T-helper 2 cell treated with Interferon-gamma antibody and Interleukin-4, amounts not matched to agents 100 ng/mL and 5 ng/mL, for 36 hours (primary cell): ENCODE results near the gene SEMA3A. TPM values are rescaled to one million over a fixed set of nuclear protein-coding genes. Genes with fewer than 3 reads are reported as not detected.
"Not testable (repeated sequence)": the region's sequence is repeated elsewhere in the genome, so short reads cannot be mapped to it uniquely, and the experiment has no call there.

ENCODE experiments used
- intact Hi-C: fragments of 100-400 bp; cut with micrococcal nuclease; formaldehyde crosslinking; loops from one replicate; pipeline ENCODE4 v1.15.1; 2023
- total RNA-seq: library from RNA; stranded (reverse); gene quantifications from 2 replicates; pipeline ENCODE4 v1.2.3, GENCODE V29; 2022

Gene SEMA3A
- total RNA-seq, 1 donor from 2014 or later, result 0.59 TPM

GRCh38 chr7:84069999-84070500, 124.5 kb downstream of the SEMA3A start:
- intact Hi-C loops, result loop anchor here (5.0 kb wide), 1 partner anchor 112 kb away; no protein-coding TSS in a partner anchor

GRCh38 chr7:84069033-84069432, 125.6 kb downstream of the SEMA3A start:
- intact Hi-C loops, result no loop called here

- intact Hi-C loops, result not testable (repeated sequence)
These were observed 132.1 kb downstream of the SEMA3A start for GRCh38 chr7:84062489-84062901.

- intact Hi-C loops, result no loop called here
These were observed 133.8 kb downstream of the SEMA3A start for GRCh38 chr7:84060760-84061261.

GRCh38 chr7:84060000-84060399, 134.6 kb downstream of the SEMA3A start:
- intact Hi-C loops, result no loop called here

- intact Hi-C loops, result no loop called here
These were observed 136.1 kb downstream of the SEMA3A start for GRCh38 chr7:84058311-84059076.

GRCh38 chr7:84057576-84057975, 137.0 kb downstream of the SEMA3A start:
- intact Hi-C loops, result no loop called here

GRCh38 chr7:84055904-84056605, 138.5 kb downstream of the SEMA3A start:
- intact Hi-C loops, result no loop called here

GRCh38 chr7:84055199-84055598, 139.4 kb downstream of the SEMA3A start:
- intact Hi-C loops, result not testable (repeated sequence)

GRCh38 chr7:84049071-84049836, 145.3 kb downstream of the SEMA3A start:
- intact Hi-C loops, result no loop called here

- intact Hi-C loops, result no loop called here
These were observed 147.5 kb downstream of the SEMA3A start for GRCh38 chr7:84047085-84047484.

GRCh38 chr7:84044834-84045233, 149.8 kb downstream of the SEMA3A start:
- intact Hi-C loops, result no loop called here

- intact Hi-C loops, result no loop called here
These were observed 150.9 kb downstream of the SEMA3A start for GRCh38 chr7:84043661-84044191.

- intact Hi-C loops, result no loop called here
These were observed 152.5 kb downstream of the SEMA3A start for GRCh38 chr7:84042110-84042539.

- intact Hi-C loops, result no loop called here
These were observed 152.9 kb downstream of the SEMA3A start for GRCh38 chr7:84041649-84042048.

GRCh38 chr7:84040355-84040754, 154.2 kb downstream of the SEMA3A start:
- intact Hi-C loops, result no loop called here

GRCh38 chr7:84039432-84039831, 155.2 kb downstream of the SEMA3A start:
- intact Hi-C loops, result no loop called here

- intact Hi-C loops, result no loop called here
These were observed 166.9 kb downstream of the SEMA3A start for GRCh38 chr7:84027678-84028077.

GRCh38 chr7:84025332-84025927, 169.2 kb downstream of the SEMA3A start:
- intact Hi-C loops, result no loop called here

- intact Hi-C loops, result no loop called here
These were observed 171.8 kb downstream of the SEMA3A start for GRCh38 chr7:84022684-84023308.
